Parathyroid adenoma (tissue), 2 donors: ENCODE measurements around the gene KANSL2.

Source experiments
- H2AFZ ChIP-seq: fragments of 300-600 bp; sonication (generic); one replicate; pipeline ENCODE4 v1.7.0; 2017; ENCODE audit warnings: antibody characterized with exemption, mild to moderate bottlenecking
- H3K27ac ChIP-seq: fragments of 300-600 bp; sonication (generic); one replicate; pipeline ENCODE4 v1.7.0; 2017
- H3K27me3 ChIP-seq: fragments of 300-600 bp; sonication (generic); one replicate; pipeline ENCODE4 v1.7.0; 2017; ENCODE audit warnings: low read length; ENCODE audit not compliant: control insufficient read depth, insufficient read depth
- H3K36me3 ChIP-seq: fragments of 300-600 bp; sonication (generic); one replicate; pipeline ENCODE4 v1.7.0; 2017; ENCODE audit warnings: low read length; ENCODE audit not compliant: control insufficient read depth, insufficient read depth
- H3K4me1 ChIP-seq: fragments of 300-600 bp; sonication (generic); one replicate; pipeline ENCODE4 v1.7.0; 2017; ENCODE audit warnings: control low read depth
- H3K4me2 ChIP-seq: fragments of 300-600 bp; sonication (generic); one replicate; pipeline ENCODE4 v1.7.0; 2017; ENCODE audit warnings: low read length
- H3K4me3 ChIP-seq: fragments of 300-600 bp; sonication (generic); one replicate; pipeline ENCODE4 v1.7.0; 2017; ENCODE audit warnings: low read depth, low read length
- H3K79me2 ChIP-seq: fragments of 300-600 bp; sonication (generic); one replicate; pipeline ENCODE4 v1.7.0; 2017; ENCODE audit warnings: control low read depth
- H3K9ac ChIP-seq: fragments of 300-600 bp; sonication (generic); one replicate; pipeline ENCODE4 v1.7.0; 2017; ENCODE audit warnings: mild to moderate bottlenecking
- H3K9me3 ChIP-seq: fragments of 300-600 bp; sonication (generic); one replicate; pipeline ENCODE4 v1.7.0; 2017; ENCODE audit warnings: low read length; ENCODE audit not compliant: control insufficient read depth
- CTCF ChIP-seq: fragments of 300-600 bp; sonication (generic); IDR thresholded peaks from one replicate; pipeline ENCODE4 v1.7.0; 2017; ENCODE audit warnings: antibody characterized with exemption, mild to moderate bottlenecking
- donor health status: primary hyperparathyroidism.

The KANSL2 gene

GRCh38 chr12:48690436-48690835 lies 8.4 kb upstream of the KANSL2 start:
- no peak overlapping the region for H3K4me2 ChIP-seq
- no peak overlapping the region for H3K27ac ChIP-seq
- no peaks in the 10 kb centered on the region for H3K36me3 ChIP-seq
- H3K9me3 ChIP-seq = no peaks in the 10 kb centered on the region
- no peak overlapping the region for H3K9ac ChIP-seq
- H3K4me1 ChIP-seq = peaks cover 2% of the 10 kb centered on the region
- H3K4me3 ChIP-seq = no peak overlapping the region
- no peak for TF ChIP-seq CTCF
- no peaks in the 10 kb centered on the region for H3K27me3 ChIP-seq
- peaks cover 9% of the 10 kb centered on the region for H3K79me2 ChIP-seq
- H2AFZ ChIP-seq = no peak overlapping the region

GRCh38 chr12:48688836-48689235 lies 6.8 kb upstream of the KANSL2 start:
- no peaks in the 10 kb centered on the region for H3K9me3 ChIP-seq
- H3K79me2 ChIP-seq = peaks cover 6% of the 10 kb centered on the region
- no peaks in the 10 kb centered on the region for H3K36me3 ChIP-seq
- H3K27me3 ChIP-seq = no peaks in the 10 kb centered on the region
- no peak overlapping the region for H3K4me2 ChIP-seq
- H3K27ac ChIP-seq = no peak overlapping the region
- no peak overlapping the region for H2AFZ ChIP-seq
- peaks cover 2% of the 10 kb centered on the region for H3K4me1 ChIP-seq
- no peak overlapping the region for H3K9ac ChIP-seq
- no peak overlapping the region for H3K4me3 ChIP-seq
- TF ChIP-seq CTCF = no peak

GRCh38 chr12:48687592-48687991 lies 5.6 kb upstream of the KANSL2 start:
- Histone ChIP-seq H3K36me3 (no peaks in the 10 kb centered on the region), H3K9me3 (no peaks in the 10 kb centered on the region), H3K27ac (no peak overlapping the region), H3K27me3 (no peaks in the 10 kb centered on the region), H3K4me3 (no peak overlapping the region), H2AFZ (no peak overlapping the region), H3K9ac (no peak overlapping the region), H3K4me1 (peaks cover 2% of the 10 kb centered on the region), H3K4me2 (no peak overlapping the region), H3K79me2 (peaks cover 2% of the 10 kb centered on the region)
- no peak for TF ChIP-seq CTCF

- Histone ChIP-seq H3K4me2 (no peak overlapping the region), H3K79me2 (peaks cover 2% of the 10 kb centered on the region), H3K9ac (no peak overlapping the region), H3K4me3 (no peak overlapping the region), H2AFZ (no peak overlapping the region), H3K9me3 (no peaks in the 10 kb centered on the region), H3K36me3 (no peaks in the 10 kb centered on the region), H3K27ac (no peak overlapping the region), H3K27me3 (no peaks in the 10 kb centered on the region), H3K4me1 (peaks cover 2% of the 10 kb centered on the region)
- TF ChIP-seq CTCF = no peak
Measured at GRCh38 chr12:48686615-48687334, 4.7 kb upstream of the KANSL2 start.

GRCh38 chr12:48686037-48686595 lies 4.1 kb upstream of the KANSL2 start:
- no peak overlapping the region for H3K9ac ChIP-seq
- H3K79me2 ChIP-seq = peaks cover 9% of the 10 kb centered on the region
- H3K27ac ChIP-seq = no peak overlapping the region
- H3K9me3 ChIP-seq = no peaks in the 10 kb centered on the region
- no peak overlapping the region for H3K4me2 ChIP-seq
- H2AFZ ChIP-seq = no peak overlapping the region
- no peaks in the 10 kb centered on the region for H3K36me3 ChIP-seq
- H3K4me3 ChIP-seq = no peak overlapping the region
- H3K27me3 ChIP-seq = no peaks in the 10 kb centered on the region
- H3K4me1 ChIP-seq = peaks cover 5% of the 10 kb centered on the region
- no peak for TF ChIP-seq CTCF
